Transverse colon (tissue), 4 donors: Measurements from ENCODE around the gene RASSF1.

Source experiments
- CTCF ChIP-seq, 5 experiments: fragments of 200-600 bp in 3 of 5; fragments of 450-650 bp in 2 of 5; sonication (generic) in 3 of 5; IDR thresholded peaks; 1 replicate in 2 of 5; 2 replicates in 3 of 5; pipeline ENCODE4 v1.5.1; 2016 to 2017; ENCODE audit warnings: antibody characterized with exemption in 5 of 5, inconsistent platforms in 3 of 5, mild to moderate bottlenecking in 2 of 5, moderate library complexity in 1 of 5
- EP300 ChIP-seq: sonication (generic); formaldehyde crosslinking; IDR thresholded peaks from one replicate; pipeline ENCODE4 v1.6.1; 2017; ENCODE audit warnings: antibody characterized with exemption, low read depth
- POLR2A ChIP-seq: fragments of 450-650 bp; IDR thresholded peaks from one replicate; pipeline ENCODE4 v1.6.1; 2016; ENCODE audit warnings: antibody characterized with exemption, mild to moderate bottlenecking, moderate library complexity
- POLR2AphosphoS5 ChIP-seq, 3 donors: sonication (generic); formaldehyde crosslinking; IDR thresholded peaks; one replicate each; pipeline ENCODE4 v1.6.1; 2016; ENCODE audit warnings: antibody characterized with exemption in 3 of 3

DNA sequence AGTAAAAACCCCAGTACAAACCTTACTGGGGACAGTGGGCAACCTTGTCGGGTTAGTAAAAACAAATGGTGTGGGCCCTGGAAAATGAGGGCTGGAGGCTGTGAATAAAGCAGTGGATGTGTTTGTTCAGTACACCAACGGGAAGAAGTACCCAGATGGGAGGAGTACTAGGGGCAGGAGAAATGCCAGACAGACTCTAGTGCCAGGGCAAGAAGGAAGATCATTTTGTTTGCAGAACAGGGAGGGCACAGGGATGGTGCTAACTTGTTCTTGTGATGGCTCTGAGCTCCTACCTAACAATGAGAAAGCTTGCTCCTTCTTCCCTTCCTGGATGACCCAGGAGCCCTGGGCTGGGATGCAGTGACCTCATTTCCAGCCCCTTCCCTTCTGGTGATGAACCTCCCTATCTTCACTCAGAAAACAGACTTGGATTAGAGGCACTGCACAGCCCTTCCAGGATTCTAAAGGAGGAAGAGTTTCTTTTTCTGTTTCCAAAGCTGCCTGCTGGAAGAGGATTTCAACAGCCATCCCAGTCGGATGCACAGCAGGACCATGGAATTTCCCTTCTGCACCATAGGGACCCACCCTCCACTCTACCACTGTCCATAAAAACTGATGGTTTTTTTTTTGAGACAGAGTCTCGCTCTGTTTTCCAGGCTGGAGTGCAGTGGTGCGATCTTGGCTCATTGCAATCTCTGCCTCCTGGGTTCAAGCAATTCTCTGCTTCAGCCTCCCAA, 6.1 kb downstream of the RASSF1 start:
- TF ChIP-seq CTCF (IDR thresholded peaks at IDR 0.05) (no peak), POLR2AphosphoS5 (IDR thresholded peaks at IDR 0.05) (no peak), EP300 (no peak), POLR2A (no peak)
